Astrocyte (in vitro differentiated cells and primary cell): ENCODE results near the gene THADA. TPM values are rescaled to one million over a fixed set of nuclear protein-coding genes. Genes with fewer than 3 reads are reported as not detected.

Experiments
- DNase-seq: peaks from one replicate; pipeline ENCODE4 v3.0.0-alpha.2; 2010; ENCODE audit warnings: low read depth
- FAIRE-seq: peaks from 2 replicates; lab custom pipeline; 2011; peaks lifted over from hg19 to GRCh38; lab: Jason Lieb, UNC
- H2AFZ ChIP-seq: 2 replicates; pipeline ENCODE4 v1.6.0; 2012; ENCODE audit warnings: low read depth, low read length, inconsistent platforms
- H3K27ac ChIP-seq: 2 replicates; pipeline ENCODE4 v1.5.1; 2011; ENCODE audit warnings: low read depth, low read length, inconsistent platforms
- H3K27me3 ChIP-seq: 2 replicates; pipeline ENCODE4 v1.6.0; 2011; ENCODE audit warnings: low read length, inconsistent platforms; ENCODE audit not compliant: insufficient read depth
- H3K36me3 ChIP-seq: 2 replicates; pipeline ENCODE4 v1.5.1; 2011; ENCODE audit warnings: low read length, inconsistent platforms; ENCODE audit not compliant: insufficient read depth
- H3K4me1 ChIP-seq: 2 replicates; pipeline ENCODE4 v1.5.1; 2011; ENCODE audit warnings: low read length, inconsistent platforms; ENCODE audit not compliant: insufficient read depth
- H3K4me2 ChIP-seq: 2 replicates; pipeline ENCODE4 v1.6.0; 2012; ENCODE audit warnings: low read length, inconsistent platforms
- H3K4me3 ChIP-seq: 2 replicates; pipeline ENCODE4 v1.5.1; 2011; ENCODE audit warnings: low read depth, mild to moderate bottlenecking, low read length, inconsistent platforms; ENCODE audit not compliant: insufficient read depth
- H3K79me2 ChIP-seq: 2 replicates; pipeline ENCODE4 v1.6.0; 2012; ENCODE audit warnings: mild to moderate bottlenecking, low read length, inconsistent platforms; ENCODE audit not compliant: insufficient read depth
- H3K9ac ChIP-seq: 2 replicates; pipeline ENCODE4 v1.6.0; 2012; ENCODE audit warnings: mild to moderate bottlenecking, low read length, inconsistent platforms
- H3K9me3 ChIP-seq: 2 replicates; pipeline ENCODE4 v1.5.1; 2012; ENCODE audit warnings: low read depth, mild to moderate bottlenecking, low read length, inconsistent platforms; ENCODE audit not compliant: insufficient read depth
- H4K20me1 ChIP-seq: 2 replicates; pipeline ENCODE4 v1.6.0; 2012; ENCODE audit warnings: low read length, inconsistent platforms; ENCODE audit not compliant: insufficient read depth
- H3K27ac Mint-ChIP-seq: one replicate; pipeline ENCODE4 v1.8.0; 2021; ENCODE audit warnings: mild to moderate bottlenecking, mixed read lengths; ENCODE audit not compliant: unreplicated experiment
- H3K27me3 Mint-ChIP-seq: one replicate; pipeline ENCODE4 v1.8.0; 2021; ENCODE audit warnings: low read depth, mixed read lengths; ENCODE audit not compliant: unreplicated experiment
- H3K36me3 Mint-ChIP-seq: one replicate; pipeline ENCODE4 v1.8.0; 2021; ENCODE audit warnings: low read depth, mixed read lengths; ENCODE audit not compliant: unreplicated experiment
- H3K4me1 Mint-ChIP-seq: one replicate; pipeline ENCODE4 v1.8.0; 2021; ENCODE audit warnings: low read depth, mixed read lengths; ENCODE audit not compliant: unreplicated experiment
- H3K4me3 Mint-ChIP-seq: one replicate; pipeline ENCODE4 v1.8.0; 2021; ENCODE audit warnings: mild to moderate bottlenecking, moderate library complexity, mixed read lengths; ENCODE audit not compliant: unreplicated experiment
- H3K9me3 Mint-ChIP-seq: one replicate; pipeline ENCODE4 v1.8.0; 2021; ENCODE audit warnings: mild to moderate bottlenecking, mixed read lengths; ENCODE audit not compliant: unreplicated experiment
- CTCF ChIP-seq: IDR thresholded peaks from 2 replicates; pipeline ENCODE4 v1.5.1; 2011; ENCODE audit warnings: low read depth, mild to moderate bottlenecking, inconsistent platforms, low read length, moderate library complexity; ENCODE audit not compliant: insufficient read depth
- EZH2 ChIP-seq: IDR thresholded peaks from 2 replicates; pipeline ENCODE4 v1.6.1; 2012; ENCODE audit warnings: mild to moderate bottlenecking, low read length, inconsistent platforms; ENCODE audit not compliant: insufficient read depth
- total RNA-seq: library from RNA; stranded (reverse); gene quantifications from 2 replicates; pipeline ENCODE4 v1.2.1, GENCODE V29; 2021

Gene THADA
- total RNA-seq, 1 donor from 2014 or later, result 16.2 TPM

- no peaks in the 10 kb centered on the region for H4K20me1 ChIP-seq
- H3K4me3 ChIP-seq, result no peak overlapping the region
- Mint-ChIP-seq H3K4me1 (peaks cover 26% of the 10 kb centered on the region), H3K4me3 (no peak overlapping the region), H3K27me3 (no peaks in the 10 kb centered on the region), H3K36me3 (peaks cover 11% of the 10 kb centered on the region), H3K27ac (no peak overlapping the region), H3K9me3 (no peaks in the 10 kb centered on the region)
- no peaks in the 10 kb centered on the region for H3K79me2 ChIP-seq
- no peak overlapping the region for H3K4me2 ChIP-seq
- H3K27ac ChIP-seq, result no peak overlapping the region
- H3K9ac ChIP-seq, result no peak overlapping the region
- peaks cover 27% of the 10 kb centered on the region for H3K4me1 ChIP-seq
- H3K9me3 ChIP-seq, result no peaks in the 10 kb centered on the region
- FAIRE-seq (no peak), DNase-seq (no peak)
- no peak overlapping the region for H2AFZ ChIP-seq
- no peaks in the 10 kb centered on the region for H3K27me3 ChIP-seq
- TF ChIP-seq EZH2, result no peak
- no peak for TF ChIP-seq CTCF
- H3K36me3 ChIP-seq, result peaks cover 3% of the 10 kb centered on the region
Measured at GRCh38 chr2:43522177-43522576, 73.7 kb downstream of the THADA start.

GRCh38 chr2:43521568-43521967, 74.3 kb downstream of the THADA start:
- Histone ChIP-seq H3K27ac (no peak overlapping the region), H3K4me3 (no peak overlapping the region), H3K79me2 (no peaks in the 10 kb centered on the region), H3K36me3 (peaks cover 3% of the 10 kb centered on the region), H4K20me1 (no peaks in the 10 kb centered on the region), H2AFZ (no peak overlapping the region), H3K9me3 (no peaks in the 10 kb centered on the region), H3K9ac (no peak overlapping the region), H3K4me1 (peaks cover 27% of the 10 kb centered on the region), H3K27me3 (no peaks in the 10 kb centered on the region), H3K4me2 (no peak overlapping the region)
- FAIRE-seq, result no peak
- TF ChIP-seq CTCF (no peak), EZH2 (no peak)
- Mint-ChIP-seq H3K4me3 (no peak overlapping the region), H3K9me3 (no peaks in the 10 kb centered on the region), H3K27me3 (no peaks in the 10 kb centered on the region), H3K36me3 (peaks cover 11% of the 10 kb centered on the region), H3K27ac (no peak overlapping the region), H3K4me1 (peaks cover 26% of the 10 kb centered on the region)
- no peak for DNase-seq

- Histone ChIP-seq H3K4me2 (no peak overlapping the region), H3K36me3 (no peaks in the 10 kb centered on the region), H3K27ac (no peak overlapping the region), H3K27me3 (no peaks in the 10 kb centered on the region), H4K20me1 (no peaks in the 10 kb centered on the region), H3K9me3 (no peaks in the 10 kb centered on the region), H3K4me3 (no peak overlapping the region), H2AFZ (no peak overlapping the region), H3K79me2 (peaks cover under 1% of the 10 kb centered on the region), H3K4me1 (peaks cover 27% of the 10 kb centered on the region), H3K9ac (no peak overlapping the region)
- H3K4me1 Mint-ChIP-seq, result peaks cover 26% of the 10 kb centered on the region
- H3K4me3 Mint-ChIP-seq, result no peak overlapping the region
- FAIRE-seq (no peak), DNase-seq (no peak)
- H3K27ac Mint-ChIP-seq, result no peak overlapping the region
- no peaks in the 10 kb centered on the region for H3K9me3 Mint-ChIP-seq
- TF ChIP-seq CTCF (no peak), EZH2 (no peak)
- H3K36me3 Mint-ChIP-seq, result peaks cover 7% of the 10 kb centered on the region
- no peaks in the 10 kb centered on the region for H3K27me3 Mint-ChIP-seq
Measured at GRCh38 chr2:43520919-43521318, 74.9 kb downstream of the THADA start.
